HG03342 (cell line): ENCODE results near the gene AGO3.
"Not testable (repeated sequence)": the region's sequence is repeated elsewhere in the genome, so short reads cannot be mapped to it uniquely, and the experiment has no call there.

ENCODE experiments used
- ATAC-seq: cut with Tn5 transposase; IDR thresholded peaks from one replicate; pipeline ENCODE4 v1.9.1; 2021; ENCODE audit warnings: mild to moderate bottlenecking, moderate library complexity; ENCODE audit not compliant: unreplicated experiment

The AGO3 gene

GRCh38 chr1:35930593-35931445, at the start of gene AGO3:
TSS of gene AGO3 (plus strand) at chr1:35931105. CDS start at chr1:35931427, 322 bp downstream.
- ATAC-seq: peak; percentile 76

DNA sequence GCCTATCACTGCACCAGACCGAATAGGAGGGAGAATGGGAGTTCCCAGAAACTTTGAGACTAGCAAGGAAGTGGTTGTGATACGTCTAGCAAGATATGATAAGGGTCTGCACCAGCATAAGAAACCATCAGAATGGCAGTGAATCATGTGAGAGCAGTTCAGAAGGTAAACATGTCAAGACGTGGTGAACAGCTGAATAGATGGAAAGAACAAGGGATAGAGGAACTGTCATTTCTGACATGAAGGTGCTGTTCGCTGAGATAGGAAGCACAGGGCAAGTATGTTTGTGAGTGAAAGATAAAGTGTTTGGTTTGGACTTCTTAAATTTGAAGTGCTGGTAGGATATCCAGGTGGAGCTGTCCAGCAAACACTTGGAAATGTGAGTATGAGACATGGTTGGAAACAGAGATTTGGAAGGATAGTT, 49.0 kb upstream of the AGO3 start:
- no peak for ATAC-seq

GRCh38 chr1:35882586-35882944, 48.3 kb upstream of the AGO3 start:
- ATAC-seq: no peak

DNA sequence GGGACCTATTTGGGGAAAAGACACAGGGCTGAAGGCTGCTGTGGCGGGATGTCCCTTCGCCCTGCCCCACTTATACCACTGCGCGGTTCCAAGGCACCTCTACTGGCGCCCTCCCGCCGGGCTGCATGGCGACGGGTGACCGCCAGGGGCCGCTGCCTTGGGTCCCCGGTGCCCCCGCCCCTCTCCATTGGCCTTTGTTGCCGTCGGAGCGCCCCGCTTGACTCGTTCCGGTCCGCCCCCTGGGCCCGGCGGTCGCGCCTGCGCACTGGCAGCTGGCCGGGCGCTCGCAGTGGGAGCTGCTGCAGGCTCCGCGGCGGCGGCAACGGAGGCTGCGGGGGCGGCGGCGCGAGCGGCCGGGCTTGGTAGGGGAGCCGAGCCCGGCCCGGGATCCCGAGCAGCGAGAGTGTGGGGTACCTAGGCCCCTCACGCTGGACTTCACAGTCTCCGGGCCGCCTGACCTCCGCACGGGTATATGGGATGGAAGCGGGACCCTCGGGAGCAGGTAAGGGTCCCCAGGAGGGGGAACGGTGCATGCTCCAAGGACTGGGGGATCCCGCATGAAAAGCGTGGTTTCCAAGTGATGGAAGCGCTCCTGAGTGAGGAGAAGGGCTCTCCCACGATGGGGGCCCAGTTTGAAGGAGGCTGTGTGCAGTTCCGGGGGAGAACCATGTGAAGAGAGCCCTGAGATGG, 47.8 kb upstream of the AGO3 start, which contains the start of gene AGO1:
AGO1 (plus strand) TSS at position 265 of the 690 bp plus-strand sequence; CDS start at position 478, 213 bp downstream.
- peak; percentile 77 for ATAC-seq

DNA sequence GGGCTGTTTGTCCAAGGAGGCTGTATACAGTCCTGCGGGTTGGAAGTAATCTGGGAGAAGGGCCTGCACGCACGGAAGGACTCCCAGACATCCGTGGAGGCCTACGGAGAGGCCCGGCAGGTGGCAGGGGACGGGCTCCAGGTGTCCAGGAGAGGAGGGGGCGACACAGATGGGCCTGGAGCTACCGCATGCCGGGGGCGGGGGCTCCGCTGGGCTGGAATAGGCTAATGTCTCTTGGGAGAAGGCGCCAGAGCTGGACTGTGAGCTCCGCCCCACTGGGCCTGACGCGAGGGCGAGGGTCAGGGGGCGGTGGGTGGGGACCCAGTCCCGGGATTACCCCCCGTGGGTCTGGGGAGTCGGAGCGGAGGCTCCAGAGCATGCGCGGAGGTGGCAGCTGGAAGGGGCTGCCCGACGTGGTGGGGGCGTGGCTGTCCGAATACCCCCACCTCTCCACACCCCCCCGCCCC, 47.2 kb upstream of the AGO3 start:
- ATAC-seq: peak; percentile 19

DNA sequence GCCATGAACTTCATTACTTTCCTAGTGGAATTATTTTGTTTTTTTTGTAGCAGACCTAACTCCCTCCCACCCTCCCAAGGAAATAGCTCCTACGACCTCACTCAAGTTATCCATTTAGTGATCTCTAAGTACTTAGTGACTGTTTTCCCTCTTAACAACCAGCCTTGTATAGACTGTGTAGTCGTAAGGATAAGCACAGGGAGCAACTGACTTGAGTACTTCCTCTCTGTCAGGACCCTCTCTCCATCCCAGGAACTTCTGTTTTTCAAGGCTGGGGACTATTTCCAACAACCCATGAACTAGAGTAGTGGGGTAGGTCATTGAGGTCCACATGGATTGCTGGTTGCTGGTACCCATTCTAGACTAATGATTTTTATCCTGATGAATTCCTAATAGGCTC, 46.0 kb upstream of the AGO3 start:
- no peak for ATAC-seq

DNA sequence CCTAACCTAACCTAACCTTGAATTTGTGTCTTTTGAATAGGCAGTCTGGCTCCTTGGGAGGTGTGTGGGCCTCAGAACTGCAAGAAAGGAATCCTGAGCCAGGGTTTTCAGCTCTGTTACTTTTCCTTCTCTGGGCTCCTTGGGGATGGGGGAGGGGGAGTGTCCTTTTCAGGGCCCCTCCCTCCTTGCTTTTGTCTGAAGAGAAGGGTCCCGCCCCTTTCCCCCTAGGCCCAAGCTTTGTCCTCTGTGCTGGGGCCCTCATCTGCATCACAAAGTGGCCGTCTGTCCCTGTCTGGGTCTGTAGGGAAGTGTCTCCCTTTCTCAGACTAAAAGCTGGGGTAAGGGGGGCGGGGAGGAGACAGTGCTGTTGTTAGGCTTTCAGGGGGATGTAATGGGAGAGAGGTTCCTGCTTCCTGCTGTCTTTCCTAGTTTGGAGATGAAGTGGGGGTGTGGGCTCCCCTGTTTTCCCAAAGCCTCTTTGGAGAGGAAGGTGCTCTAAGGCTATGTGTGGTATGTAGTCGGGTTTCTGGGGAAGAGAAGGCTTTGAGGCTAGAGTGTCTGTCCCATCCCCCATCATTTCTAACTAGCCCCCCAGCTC, 44.8 kb upstream of the AGO3 start:
- ATAC-seq: no peak

DNA sequence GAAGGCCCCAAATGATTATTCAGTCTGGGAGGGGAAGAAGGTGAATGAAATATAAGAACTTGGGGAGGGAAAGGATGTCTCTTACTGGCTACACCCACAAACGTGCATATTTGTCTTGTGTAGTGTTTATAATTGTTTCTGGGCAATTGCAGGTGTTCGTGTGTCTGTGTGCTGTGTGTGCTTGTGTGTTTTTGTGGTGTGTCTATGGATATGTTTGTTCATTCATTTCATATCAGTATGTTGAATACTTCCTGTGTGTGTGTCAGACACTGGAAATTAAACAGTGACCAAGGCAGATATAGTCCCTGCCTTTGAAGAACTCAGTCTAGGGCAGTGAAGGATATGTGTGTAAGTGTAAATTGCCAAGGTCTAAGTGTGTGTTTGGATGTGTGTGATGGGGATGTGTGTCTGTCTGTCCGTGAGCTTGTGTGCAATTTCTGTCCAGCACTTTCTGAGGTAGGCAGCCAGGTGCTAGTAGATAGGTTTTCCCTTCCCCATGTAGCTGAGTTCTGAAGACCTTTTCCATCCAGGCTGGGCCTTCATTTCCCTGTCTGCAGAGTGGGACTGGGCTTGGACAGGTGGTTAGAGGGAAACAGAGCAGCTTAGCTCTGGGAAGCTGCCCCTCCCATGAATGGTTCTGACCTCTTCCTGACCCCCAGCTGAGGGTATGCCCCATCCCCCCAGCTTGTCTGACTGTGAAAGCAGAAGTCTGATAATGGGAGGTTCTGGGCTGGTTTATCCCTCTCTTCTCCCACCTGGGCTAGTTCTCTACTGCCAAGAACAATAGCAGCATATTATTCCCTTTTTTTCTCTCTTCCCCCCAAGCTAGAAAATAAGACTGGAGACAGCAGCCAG, 44.1 kb upstream of the AGO3 start:
- no peak for ATAC-seq

DNA sequence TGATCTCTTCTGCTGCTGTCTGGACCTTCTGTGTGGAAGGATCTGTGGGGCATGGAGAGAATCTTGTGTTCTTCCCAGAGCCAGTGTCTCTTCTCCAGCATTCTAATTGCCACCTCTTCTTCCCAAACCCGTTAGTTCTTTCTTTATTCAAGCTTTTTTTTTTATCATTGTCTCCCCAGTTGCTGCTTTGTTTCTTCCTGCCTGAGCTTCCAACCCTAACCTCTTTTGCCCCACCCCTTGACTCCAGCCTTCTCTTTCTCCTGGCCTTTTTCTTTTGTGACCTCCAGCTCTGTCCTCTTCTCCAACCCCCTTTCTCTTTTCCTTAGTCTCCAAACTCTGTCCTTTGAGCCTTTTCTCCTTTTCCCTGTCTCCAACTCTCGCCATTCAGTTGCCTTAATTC, 43.4 kb upstream of the AGO3 start:
- no peak for ATAC-seq

DNA sequence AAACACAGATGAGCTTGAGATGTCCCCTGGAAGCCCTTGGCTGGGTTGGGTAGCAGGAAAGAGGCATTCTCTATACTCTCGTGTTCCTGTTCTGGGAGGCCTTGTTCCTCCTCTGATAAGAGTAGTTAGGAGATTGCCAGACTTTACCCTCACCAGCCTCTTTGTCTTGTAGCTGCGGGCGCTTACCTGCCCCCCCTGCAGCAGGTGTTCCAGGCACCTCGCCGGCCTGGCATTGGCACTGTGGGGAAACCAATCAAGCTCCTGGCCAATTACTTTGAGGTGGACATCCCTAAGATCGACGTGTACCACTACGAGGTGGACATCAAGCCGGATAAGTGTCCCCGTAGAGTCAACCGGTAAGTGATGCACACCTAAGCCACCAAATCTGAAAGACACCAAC, 42.6 kb upstream of the AGO3 start:
- ATAC-seq: no peak

DNA sequence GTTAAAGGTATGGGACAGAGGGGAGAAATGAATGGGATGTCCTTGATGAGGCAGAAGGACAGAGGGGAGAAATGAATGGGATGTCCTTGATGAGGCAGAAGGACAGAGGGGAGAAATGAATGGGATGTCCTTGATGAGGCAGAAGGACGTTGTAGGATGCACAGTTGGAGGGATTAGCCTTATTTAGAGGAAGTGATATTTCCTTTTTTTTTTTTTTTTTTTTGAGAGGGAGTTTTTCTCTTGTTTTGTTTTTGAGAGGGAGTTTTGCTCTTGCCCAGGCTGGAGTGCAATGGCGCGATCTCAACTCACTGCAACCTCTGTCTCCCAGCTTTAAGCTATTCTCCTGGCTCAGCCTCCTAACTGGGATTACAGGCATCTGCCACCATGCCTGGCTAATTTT, 41.9 kb upstream of the AGO3 start:
- ATAC-seq: not testable (repeated sequence)

DNA sequence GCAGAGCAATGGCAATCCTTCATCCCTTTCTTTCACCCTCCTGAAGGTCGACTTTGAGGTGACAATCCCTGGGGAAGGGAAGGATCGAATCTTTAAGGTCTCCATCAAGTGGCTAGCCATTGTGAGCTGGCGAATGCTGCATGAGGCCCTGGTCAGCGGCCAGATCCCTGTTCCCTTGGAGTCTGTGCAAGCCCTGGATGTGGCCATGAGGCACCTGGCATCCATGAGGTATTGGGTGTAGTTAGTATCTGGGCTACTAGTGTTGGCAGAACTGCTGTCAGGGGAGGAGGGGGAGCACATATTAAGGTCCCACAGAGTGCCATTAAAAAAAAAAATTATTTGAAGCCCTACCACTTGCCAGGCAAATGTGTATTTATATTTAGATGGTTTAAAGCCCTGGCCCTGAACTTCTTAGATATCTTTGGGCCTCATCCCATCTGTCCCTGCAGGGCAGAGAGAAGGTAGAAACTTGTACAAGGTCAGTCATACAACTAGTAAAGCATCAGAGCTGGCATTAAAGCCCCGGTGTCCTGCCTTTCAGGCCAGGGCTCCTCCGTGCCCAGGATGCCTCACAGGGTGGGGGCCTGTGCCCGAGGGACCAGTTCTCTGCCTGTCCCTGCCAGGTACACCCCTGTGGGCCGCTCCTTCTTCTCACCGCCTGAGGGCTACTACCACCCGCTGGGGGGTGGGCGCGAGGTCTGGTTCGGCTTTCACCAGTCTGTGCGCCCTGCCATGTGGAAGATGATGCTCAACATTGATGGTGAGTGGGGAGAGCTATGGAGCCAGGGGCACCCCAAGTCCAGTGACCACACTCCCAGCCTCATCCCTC, 37.6 kb upstream of the AGO3 start:
- no peak for ATAC-seq

GRCh38 chr1:35894183-35894582, 36.7 kb upstream of the AGO3 start:
- ATAC-seq: no peak

- ATAC-seq: no peak
These were observed 36.2 kb upstream of the AGO3 start for GRCh38 chr1:35894656-35895055.

DNA sequence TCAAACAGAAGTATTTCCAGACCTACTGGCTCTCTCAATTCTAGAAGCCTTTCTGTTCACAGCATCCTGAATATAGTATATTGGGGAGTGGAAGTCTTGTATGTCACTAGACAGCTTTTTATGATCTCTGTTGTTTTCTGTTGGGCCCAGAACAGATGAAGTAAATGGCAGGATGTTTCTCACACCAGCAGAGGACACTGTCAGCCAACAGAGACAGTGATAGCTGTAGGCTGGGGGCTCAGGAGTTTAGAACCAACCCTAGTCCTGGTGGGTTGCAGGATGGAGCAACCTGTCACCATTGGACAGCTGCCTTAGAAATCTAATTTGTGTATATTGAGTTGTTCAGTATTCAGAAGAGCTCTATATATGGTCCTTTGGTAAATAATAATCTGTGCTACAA, 31.0 kb upstream of the AGO3 start:
- no peak for ATAC-seq

DNA sequence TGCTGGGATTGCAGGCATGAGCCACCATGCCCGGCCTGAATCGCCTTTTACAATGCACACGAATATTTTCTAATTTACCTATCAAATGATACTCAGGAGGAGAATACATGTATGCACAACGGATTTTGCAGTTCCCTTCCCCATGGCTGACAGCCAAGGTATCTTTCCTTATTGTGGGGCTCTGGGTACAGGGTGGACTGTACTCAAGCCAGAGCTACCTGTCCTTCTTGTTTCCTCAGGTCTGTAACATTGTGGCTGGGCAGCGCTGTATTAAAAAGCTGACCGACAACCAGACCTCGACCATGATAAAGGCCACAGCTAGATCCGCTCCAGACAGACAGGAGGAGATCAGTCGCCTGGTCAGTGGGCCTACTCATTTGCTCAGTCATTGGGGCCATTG, 29.7 kb upstream of the AGO3 start:
- no peak for ATAC-seq

DNA sequence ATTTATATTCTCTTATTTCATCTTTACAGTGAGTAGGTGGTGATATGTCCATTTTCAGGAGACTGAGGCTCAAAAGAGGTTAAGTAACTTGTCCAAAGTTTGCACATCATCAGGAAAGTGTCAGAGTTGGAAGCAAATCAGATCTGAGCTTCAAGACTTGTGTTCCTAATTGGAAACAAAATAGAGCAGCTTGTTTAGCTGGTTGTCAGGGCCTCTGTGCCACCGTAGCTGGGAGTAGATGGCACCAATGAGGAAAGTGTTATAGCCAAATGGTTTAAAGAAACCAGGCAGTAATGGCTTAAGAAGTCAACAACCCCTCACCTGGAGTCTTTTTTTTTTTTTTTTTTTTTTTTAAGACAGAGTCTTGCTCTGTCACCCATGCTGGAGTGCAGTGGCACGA, 28.2 kb upstream of the AGO3 start:
- ATAC-seq: no peak

GRCh38 chr1:35914717-35915116, 16.2 kb upstream of the AGO3 start:
- ATAC-seq: no peak

DNA sequence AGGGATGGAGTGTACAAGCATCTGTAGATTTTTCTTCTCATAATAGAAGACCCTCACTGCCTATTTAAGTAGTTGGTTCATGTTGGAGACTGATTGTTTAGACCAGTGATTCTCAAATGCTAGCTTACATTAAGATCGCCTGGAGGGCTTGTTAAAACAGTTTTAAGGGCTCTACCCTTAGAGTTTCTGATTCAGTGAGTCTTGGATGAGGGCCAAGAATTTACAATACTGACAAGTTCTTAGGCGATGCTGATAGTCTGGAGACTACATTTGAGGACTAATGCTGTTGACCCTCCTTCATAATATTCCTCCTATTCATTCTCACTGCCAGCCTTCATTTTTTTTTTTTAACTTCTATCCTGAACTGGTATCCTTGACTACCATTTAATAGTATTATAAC, 15.2 kb upstream of the AGO3 start:
- no peak for ATAC-seq

DNA sequence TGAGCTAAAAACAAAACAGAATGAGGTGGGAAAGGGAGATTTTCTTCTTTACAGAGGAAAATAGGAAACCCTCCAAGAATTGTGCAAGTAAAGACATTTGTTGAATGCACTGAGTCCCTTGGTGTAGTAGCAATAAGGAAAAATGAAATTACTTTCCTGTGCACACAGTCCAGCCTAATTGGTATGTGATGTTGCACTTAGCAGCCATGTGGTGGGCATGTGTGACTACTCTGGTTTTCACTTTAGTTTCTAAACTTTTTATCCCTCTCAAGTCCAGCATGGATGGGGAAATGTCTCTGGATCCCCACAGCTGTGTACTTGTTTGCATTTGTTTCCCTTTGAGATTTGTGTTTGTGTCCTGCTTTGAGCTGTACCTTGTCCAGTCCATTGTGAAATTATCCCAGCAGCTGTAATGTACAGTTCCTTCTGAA, 7.1 kb upstream of the AGO3 start:
- ATAC-seq: no peak
